NT2/D1 (cell line): ENCODE data around the gene TLR2.

Experiments used
- DNase-seq: peaks from one replicate; pipeline ENCODE4 v3.0.0-alpha.2; 2011; ENCODE audit warnings: low read depth, low spot score
- H3K27me3 ChIP-seq: 2 replicates; pipeline ENCODE4 v1.6.0; 2011; ENCODE audit warnings: mild to moderate bottlenecking; ENCODE audit not compliant: insufficient read length, insufficient read depth
- H3K36me3 ChIP-seq: 2 replicates; pipeline ENCODE4 v1.6.1; 2011; ENCODE audit warnings: mild to moderate bottlenecking, low read length, mixed read lengths; ENCODE audit not compliant: insufficient read depth, insufficient read length
- H3K4me1 ChIP-seq: 2 replicates; pipeline ENCODE4 v1.5.1; 2011; ENCODE audit not compliant: insufficient read depth, insufficient read length
- H3K4me3 ChIP-seq: 2 replicates; pipeline ENCODE4 v1.5.1; 2011; ENCODE audit warnings: low read depth; ENCODE audit not compliant: insufficient read length
- H3K9ac ChIP-seq: 2 replicates; pipeline ENCODE4 v1.6.0; 2011; ENCODE audit warnings: low read depth; ENCODE audit not compliant: insufficient read length
- H3K9me3 ChIP-seq: 2 replicates; pipeline ENCODE4 v1.5.1; 2011; ENCODE audit warnings: mild to moderate bottlenecking, low read length; ENCODE audit not compliant: insufficient read depth
- SUZ12 ChIP-seq: IDR thresholded peaks from 2 replicates; pipeline ENCODE4 v1.6.1; 2011; ENCODE audit not compliant: insufficient read length, insufficient read depth; ENCODE audit errors: extremely low read depth
- YY1 ChIP-seq: IDR thresholded peaks from 2 replicates; pipeline ENCODE4 v1.6.1; 2011; ENCODE audit not compliant: insufficient read length, insufficient read depth
- ZNF274 ChIP-seq: IDR thresholded peaks from 2 replicates; pipeline ENCODE4 v1.6.1; 2011; ENCODE audit warnings: mild to moderate bottlenecking, low read depth, low read length

TLR2 gene

DNA sequence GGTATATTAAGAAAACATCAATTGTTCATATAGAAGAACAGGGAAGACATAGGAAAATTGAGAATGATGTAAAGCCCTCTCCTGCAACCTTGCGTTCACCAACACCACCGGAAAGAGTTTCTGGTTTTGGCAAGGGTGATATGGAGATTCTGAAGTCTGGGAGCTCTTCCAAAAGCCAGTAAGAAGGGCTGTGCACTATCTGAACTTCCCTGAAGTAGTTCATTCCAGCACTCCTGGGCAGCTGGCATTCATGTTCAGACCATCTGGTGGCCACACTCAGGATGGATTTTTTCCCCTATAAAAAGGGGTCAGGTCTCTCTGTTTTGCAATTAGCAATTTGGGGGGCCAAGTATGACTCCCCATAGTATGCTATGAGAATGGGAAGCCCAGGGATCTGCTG is 15.4 kb upstream of the TLR2 start:
- H3K9ac ChIP-seq: no peak overlapping the region
- TF ChIP-seq YY1 (no peak), ZNF274 (no peak), SUZ12 (no peak)
- no peak overlapping the region for H3K4me3 ChIP-seq
- no peaks in the 10 kb centered on the region for H3K27me3 ChIP-seq
- H3K36me3 ChIP-seq: no peaks in the 10 kb centered on the region
- no peak for DNase-seq
- H3K9me3 ChIP-seq: no peaks in the 10 kb centered on the region
- H3K4me1 ChIP-seq: no peaks in the 10 kb centered on the region

DNA sequence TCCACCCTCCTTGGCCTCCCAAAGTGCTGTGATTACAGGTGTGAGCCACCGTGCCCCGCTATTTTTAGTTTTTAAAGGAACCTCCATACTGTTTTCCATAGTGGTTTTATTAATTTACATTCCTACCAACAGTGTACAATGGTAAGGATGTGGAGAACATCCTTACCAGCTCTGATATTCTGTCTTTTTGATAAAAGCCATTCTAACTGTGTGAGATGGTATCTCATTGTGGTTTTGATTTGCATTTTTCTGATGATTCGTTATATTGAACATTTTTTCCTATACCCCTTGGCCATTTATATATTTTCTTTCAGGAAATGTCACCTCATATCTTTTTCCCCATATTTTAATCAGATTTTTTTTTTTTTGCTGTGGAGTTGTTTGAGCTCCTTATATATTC is 14.2 kb upstream of the TLR2 start:
- Histone ChIP-seq H3K27me3 (no peaks in the 10 kb centered on the region), H3K4me3 (no peak overlapping the region)
- TF ChIP-seq YY1 (no peak), ZNF274 (no peak)

GRCh38 chr4:153676486-153676885 is 7.6 kb upstream of the TLR2 start:
- H3K9ac ChIP-seq: no peak overlapping the region
- no peaks in the 10 kb centered on the region for H3K9me3 ChIP-seq
- no peak for TF ChIP-seq ZNF274
- TF ChIP-seq SUZ12: no peak
- no peak for TF ChIP-seq YY1
- H3K4me3 ChIP-seq: no peak overlapping the region
- no peak for DNase-seq
- no peaks in the 10 kb centered on the region for H3K4me1 ChIP-seq
- no peaks in the 10 kb centered on the region for H3K27me3 ChIP-seq
- no peaks in the 10 kb centered on the region for H3K36me3 ChIP-seq

More for the DNA sequence above, 14.2 kb upstream of the TLR2 start:
- Histone ChIP-seq H3K9me3 (no peaks in the 10 kb centered on the region), H3K9ac (no peak overlapping the region), H3K4me1 (no peaks in the 10 kb centered on the region), H3K36me3 (no peaks in the 10 kb centered on the region)
- DNase-seq: no peak

- no peak for TF ChIP-seq YY1
- TF ChIP-seq SUZ12: no peak
- TF ChIP-seq ZNF274: no peak
- Histone ChIP-seq H3K27me3 (peaks cover 4% of the 10 kb centered on the region), H3K4me3 (no peak overlapping the region), H3K4me1 (no peaks in the 10 kb centered on the region), H3K9me3 (no peaks in the 10 kb centered on the region), H3K9ac (no peak overlapping the region), H3K36me3 (no peaks in the 10 kb centered on the region)
- no peak for DNase-seq
Observed at GRCh38 chr4:153676984-153677383, 7.1 kb upstream of the TLR2 start.

- Histone ChIP-seq H3K4me3 (no peak overlapping the region), H3K4me1 (no peaks in the 10 kb centered on the region), H3K9me3 (no peaks in the 10 kb centered on the region), H3K9ac (no peak overlapping the region), H3K27me3 (peaks cover 29% of the 10 kb centered on the region), H3K36me3 (no peaks in the 10 kb centered on the region)
- DNase-seq: no peak
- TF ChIP-seq ZNF274 (no peak), SUZ12 (no peak), YY1 (no peak)
Observed at GRCh38 chr4:153679486-153679885, 4.6 kb upstream of the TLR2 start.

DNA sequence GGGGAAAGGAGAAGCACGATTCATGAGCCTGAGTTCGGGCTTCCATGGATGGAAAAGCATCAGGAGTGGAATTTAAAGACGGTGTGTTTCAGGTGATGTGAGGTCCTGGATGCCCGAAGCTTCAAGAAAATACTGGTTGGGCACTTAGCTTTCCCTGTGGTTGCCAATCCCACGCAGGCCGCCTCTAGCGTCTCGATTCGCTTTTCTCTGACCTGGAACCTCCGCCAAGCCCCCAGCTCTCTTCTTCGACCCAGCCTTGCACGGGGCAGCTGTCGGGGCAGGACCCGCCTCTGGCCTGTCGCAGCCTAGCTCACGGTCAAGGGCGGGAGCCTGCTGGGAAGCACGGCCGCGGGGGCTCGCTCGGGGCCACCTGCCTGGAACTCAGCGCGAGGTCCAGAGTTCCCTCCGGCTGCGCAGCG is 308 bp upstream of the TLR2 start:
- H3K9ac ChIP-seq: peak overlapping the region; percentile 67
- no peaks in the 10 kb centered on the region for H3K36me3 ChIP-seq
- no peak for DNase-seq
- H3K27me3 ChIP-seq: peaks cover 47% of the 10 kb centered on the region
- no peaks in the 10 kb centered on the region for H3K4me1 ChIP-seq
- H3K4me3 ChIP-seq: peak overlapping the region; percentile 46
- peaks cover 19% of the 10 kb centered on the region for H3K9me3 ChIP-seq
- TF ChIP-seq SUZ12: no peak
- TF ChIP-seq ZNF274: no peak
- no peak for TF ChIP-seq YY1

GRCh38 chr4:153684971-153685371 is 891 bp downstream of the TLR2 start:
- H3K4me1 ChIP-seq: no peaks in the 10 kb centered on the region
- TF ChIP-seq SUZ12: no peak
- TF ChIP-seq ZNF274: no peak
- TF ChIP-seq YY1: no peak
- peaks cover 47% of the 10 kb centered on the region for H3K27me3 ChIP-seq
- no peak for DNase-seq
- peaks cover 26% of the 10 kb centered on the region for H3K9me3 ChIP-seq
- H3K4me3 ChIP-seq: peak overlapping the region; percentile 46
- no peaks in the 10 kb centered on the region for H3K36me3 ChIP-seq
- H3K9ac ChIP-seq: peak overlapping the region; percentile 23

DNA sequence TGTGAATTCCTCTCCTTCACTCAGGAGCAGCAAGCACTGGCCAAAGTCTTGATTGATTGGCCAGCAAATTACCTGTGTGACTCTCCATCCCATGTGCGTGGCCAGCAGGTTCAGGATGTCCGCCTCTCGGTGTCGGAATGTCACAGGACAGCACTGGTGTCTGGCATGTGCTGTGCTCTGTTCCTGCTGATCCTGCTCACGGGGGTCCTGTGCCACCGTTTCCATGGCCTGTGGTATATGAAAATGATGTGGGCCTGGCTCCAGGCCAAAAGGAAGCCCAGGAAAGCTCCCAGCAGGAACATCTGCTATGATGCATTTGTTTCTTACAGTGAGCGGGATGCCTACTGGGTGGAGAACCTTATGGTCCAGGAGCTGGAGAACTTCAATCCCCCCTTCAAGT is 20.4 kb downstream of the TLR2 start:
- no peak for TF ChIP-seq YY1
- no peak for TF ChIP-seq ZNF274
- no peak for TF ChIP-seq SUZ12

More for the DNA sequence above, 20.4 kb downstream of the TLR2 start:
- Histone ChIP-seq H3K36me3 (no peaks in the 10 kb centered on the region), H3K4me1 (no peaks in the 10 kb centered on the region), H3K9me3 (no peaks in the 10 kb centered on the region), H3K9ac (no peak overlapping the region), H3K27me3 (no peaks in the 10 kb centered on the region), H3K4me3 (no peak overlapping the region)
- no peak for DNase-seq
